Gastroesophageal sphincter (tissue), 4 donors: ENCODE measurements around the gene STT3B. TPM values are rescaled to one million over a fixed set of nuclear protein-coding genes. Genes with fewer than 3 reads are reported as not detected.

Experiments used
- ATAC-seq: fragments of 150-250 bp; one replicate; pipeline ENCODE4 v1.9.1; 2016; ENCODE audit warnings: mild to moderate bottlenecking, moderate library complexity
- H3K27ac ChIP-seq, 4 donors: fragments of 200-600 bp; sonication (generic) in 3 of 4; 1 replicate in 3 of 4; 2 replicates in 1 of 4; pipeline ENCODE4 v1.5.1; 2016 to 2019
- H3K27me3 ChIP-seq: fragments of 200-600 bp; sonication (generic); one replicate; pipeline ENCODE4 v1.5.1; 2019
- H3K36me3 ChIP-seq, 2 donors: fragments of 200-600 bp; sonication (generic); one replicate each; pipeline ENCODE4 v1.5.1; 2019; ENCODE audit warnings: control low read depth in 1 of 2
- H3K4me1 ChIP-seq, 3 donors: fragments of 200-600 bp; sonication (generic); 1 replicate in 2 of 3; 2 replicates in 1 of 3; pipeline ENCODE4 v1.5.1; 2016 to 2019; ENCODE audit warnings: control low read depth in 2 of 3
- H3K4me3 ChIP-seq, 2 donors: fragments of 200-600 bp; sonication (generic); one replicate each; pipeline ENCODE4 v1.5.1; 2019; ENCODE audit warnings: mild to moderate bottlenecking in 1 of 2, moderate library complexity in 1 of 2
- H3K9me3 ChIP-seq, 3 donors: fragments of 200-600 bp; sonication (generic); one replicate each; pipeline ENCODE4 v1.5.1; 2017 to 2019; ENCODE audit warnings: control low read depth in 2 of 3
- EP300 ChIP-seq: sonication (generic); formaldehyde crosslinking; IDR thresholded peaks from one replicate; pipeline ENCODE4 v1.6.1; 2017; ENCODE audit warnings: antibody characterized with exemption, mild to moderate bottlenecking
- POLR2A ChIP-seq, 2 donors: fragments of 450-650 bp; IDR thresholded peaks; one replicate each; pipeline ENCODE4 v1.6.1; 2017; ENCODE audit warnings: antibody characterized with exemption in 2 of 2, mild to moderate bottlenecking in 2 of 2, moderate library complexity in 1 of 2
- POLR2AphosphoS5 ChIP-seq: sonication (generic); formaldehyde crosslinking; IDR thresholded peaks from one replicate; pipeline ENCODE4 v1.6.1; 2017; ENCODE audit warnings: antibody characterized with exemption
- WGBS, 2 donors: methylation state at CpG; one replicate each; pipeline ENCODE4 v1.1.5; 2018; ENCODE audit warnings: low coverage in 1 of 2; 5-methylcytosine and 5-hydroxymethylcytosine counted together
- total RNA-seq, 4 donors: library from RNA; depleted of rRNA; stranded (reverse); fragments of >200 nt; gene quantifications; one replicate each; pipeline ENCODE4 v1.1.0, GENCODE V29; 2016
- TF ChIP-seq, protein P1 (sequence below), 4 experiments: fragments of 200-600 bp in 2 of 4; fragments of 450-650 bp in 2 of 4; sonication (generic) in 1 of 4; IDR thresholded peaks; one replicate each; pipeline ENCODE4 v1.5.1; 2017 to 2019; ENCODE audit warnings: antibody characterized with exemption in 4 of 4, mild to moderate bottlenecking in 2 of 4, moderate library complexity in 2 of 4

The STT3B gene
- total RNA-seq, 4 donors from 2014 or later, result 75.4 to 107 (median 94.1) TPM

DNA sequence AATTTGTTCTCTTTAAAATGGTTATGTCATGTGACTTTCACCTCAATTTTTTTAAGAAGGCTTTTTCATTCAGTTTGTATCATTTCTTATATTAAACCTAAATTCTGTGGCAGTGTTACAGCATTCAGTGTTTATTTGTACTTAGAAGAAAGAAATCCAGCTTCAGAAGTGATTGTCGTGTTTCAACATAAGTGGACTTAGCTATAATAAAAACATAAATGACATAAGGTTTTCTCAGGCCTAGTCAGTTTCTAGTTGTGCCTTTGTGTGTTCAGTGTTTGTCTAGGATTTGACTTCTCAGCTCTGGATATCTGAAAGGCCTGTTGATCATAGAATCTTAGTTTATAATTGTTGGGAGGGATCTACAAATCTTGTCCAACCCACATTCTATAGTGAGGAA lies 80.5 kb downstream of the STT3B start:
- Histone ChIP-seq H3K36me3 (no peaks in the 10 kb centered on the region), H3K27me3 (no peaks in the 10 kb centered on the region), H3K4me1 (peaks cover 0 to 22% (median 0%) of the 10 kb centered on the region in 3 donors), H3K4me3 (no peak overlapping the region), H3K27ac (no peak overlapping the region), H3K9me3 (no peaks in the 10 kb centered on the region)
- TF ChIP-seq EP300 (no peak), POLR2A (IDR thresholded peaks at IDR 0.05) (no peak)
- TF ChIP-seq, protein P1, sequence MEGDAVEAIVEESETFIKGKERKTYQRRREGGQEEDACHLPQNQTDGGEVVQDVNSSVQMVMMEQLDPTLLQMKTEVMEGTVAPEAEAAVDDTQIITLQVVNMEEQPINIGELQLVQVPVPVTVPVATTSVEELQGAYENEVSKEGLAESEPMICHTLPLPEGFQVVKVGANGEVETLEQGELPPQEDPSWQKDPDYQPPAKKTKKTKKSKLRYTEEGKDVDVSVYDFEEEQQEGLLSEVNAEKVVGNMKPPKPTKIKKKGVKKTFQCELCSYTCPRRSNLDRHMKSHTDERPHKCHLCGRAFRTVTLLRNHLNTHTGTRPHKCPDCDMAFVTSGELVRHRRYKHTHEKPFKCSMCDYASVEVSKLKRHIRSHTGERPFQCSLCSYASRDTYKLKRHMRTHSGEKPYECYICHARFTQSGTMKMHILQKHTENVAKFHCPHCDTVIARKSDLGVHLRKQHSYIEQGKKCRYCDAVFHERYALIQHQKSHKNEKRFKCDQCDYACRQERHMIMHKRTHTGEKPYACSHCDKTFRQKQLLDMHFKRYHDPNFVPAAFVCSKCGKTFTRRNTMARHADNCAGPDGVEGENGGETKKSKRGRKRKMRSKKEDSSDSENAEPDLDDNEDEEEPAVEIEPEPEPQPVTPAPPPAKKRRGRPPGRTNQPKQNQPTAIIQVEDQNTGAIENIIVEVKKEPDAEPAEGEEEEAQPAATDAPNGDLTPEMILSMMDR (IDR thresholded peaks at IDR 0.05), result no peak
- no peak for ATAC-seq
- WGBS, 2 donors, result 79 to 90% methylated on average over 1 of the region's 1 CpG

DNA sequence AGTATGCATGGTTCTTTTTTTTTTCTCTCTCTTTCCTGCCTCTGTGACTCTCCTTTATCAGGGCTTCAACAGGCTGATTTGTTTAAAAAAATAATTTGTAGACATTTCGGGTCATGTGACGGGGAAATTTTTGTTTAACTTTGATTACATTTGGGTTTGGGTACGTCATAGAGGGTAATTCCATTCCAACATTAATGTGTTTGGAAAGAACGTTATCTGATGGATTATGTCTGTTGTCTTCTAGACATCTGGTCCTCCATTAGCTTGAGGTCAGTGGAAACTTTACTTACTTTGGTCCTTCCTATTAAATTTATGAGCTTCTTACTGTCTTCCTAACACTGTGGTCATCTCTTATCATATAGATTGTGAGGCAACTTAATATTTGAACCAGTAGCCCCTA lies 80.9 kb downstream of the STT3B start:
- no peaks in the 10 kb centered on the region for H3K36me3 ChIP-seq
- H3K27ac ChIP-seq, result no peak overlapping the region
- no peak for ATAC-seq
- no peaks in the 10 kb centered on the region for H3K9me3 ChIP-seq
- no peak overlapping the region for H3K4me3 ChIP-seq
- 83 to 86% methylated on average over 4 of the region's 4 CpGs for WGBS, 2 donors
- H3K4me1 ChIP-seq, result peaks cover 0 to 22% (median 0%) of the 10 kb centered on the region in 3 donors
- H3K27me3 ChIP-seq, result no peaks in the 10 kb centered on the region
- TF ChIP-seq POLR2AphosphoS5 (no peak), EP300 (no peak), POLR2A (IDR thresholded peaks at IDR 0.05) (no peak)
- TF ChIP-seq, protein P1 (IDR thresholded peaks at IDR 0.05), result no peak

DNA sequence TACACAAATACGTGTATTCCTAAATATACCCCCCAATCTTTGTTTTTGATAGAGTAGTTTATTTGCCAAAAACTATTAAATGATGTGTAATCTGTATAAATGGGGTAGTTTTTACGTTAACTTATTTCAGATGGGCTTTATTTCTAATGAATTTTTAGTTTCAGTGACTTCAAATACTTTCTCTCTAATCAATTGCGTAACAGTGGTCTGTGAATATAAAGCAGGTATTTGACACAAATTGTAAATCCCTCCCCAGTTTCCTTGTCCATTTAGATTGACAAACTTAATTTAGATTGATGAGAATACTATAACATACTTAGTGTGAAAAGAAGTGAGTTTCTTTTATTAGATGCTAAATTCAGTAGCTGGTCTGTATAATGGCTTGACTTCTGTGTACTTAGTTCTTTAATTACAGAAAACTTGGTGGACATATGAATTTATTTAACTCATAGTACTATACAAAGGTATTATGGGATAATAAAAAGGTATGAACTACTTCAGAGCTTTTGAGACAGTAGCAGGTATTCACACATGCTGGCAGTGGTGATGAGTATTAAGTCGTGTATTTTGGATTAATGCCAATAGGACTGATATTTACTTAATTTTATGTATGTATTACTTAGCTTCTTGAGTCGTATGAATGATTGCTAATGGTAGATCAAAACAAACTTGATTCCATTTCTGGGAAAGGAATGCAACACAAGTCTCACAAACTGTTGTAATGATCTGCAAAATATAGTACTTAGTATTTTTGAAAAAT lies 81.6 kb downstream of the STT3B start:
- TF ChIP-seq POLR2A (IDR thresholded peaks at IDR 0.05) (no peak), POLR2AphosphoS5 (no peak)
- TF ChIP-seq, protein P1 (IDR thresholded peaks at IDR 0.05), result no peak
- Histone ChIP-seq H3K4me3 (no peak overlapping the region), H3K27me3 (no peaks in the 10 kb centered on the region), H3K4me1 (peaks cover 0 to 22% (median 0%) of the 10 kb centered on the region in 3 donors), H3K36me3 (peaks cover 0 to 3% of the 10 kb centered on the region in 2 donors), H3K27ac (no peak overlapping the region), H3K9me3 (no peaks in the 10 kb centered on the region)
- ATAC-seq, result no peak
- 74 to 78% methylated on average over 5 of the region's 5 CpGs for WGBS, 2 donors

DNA sequence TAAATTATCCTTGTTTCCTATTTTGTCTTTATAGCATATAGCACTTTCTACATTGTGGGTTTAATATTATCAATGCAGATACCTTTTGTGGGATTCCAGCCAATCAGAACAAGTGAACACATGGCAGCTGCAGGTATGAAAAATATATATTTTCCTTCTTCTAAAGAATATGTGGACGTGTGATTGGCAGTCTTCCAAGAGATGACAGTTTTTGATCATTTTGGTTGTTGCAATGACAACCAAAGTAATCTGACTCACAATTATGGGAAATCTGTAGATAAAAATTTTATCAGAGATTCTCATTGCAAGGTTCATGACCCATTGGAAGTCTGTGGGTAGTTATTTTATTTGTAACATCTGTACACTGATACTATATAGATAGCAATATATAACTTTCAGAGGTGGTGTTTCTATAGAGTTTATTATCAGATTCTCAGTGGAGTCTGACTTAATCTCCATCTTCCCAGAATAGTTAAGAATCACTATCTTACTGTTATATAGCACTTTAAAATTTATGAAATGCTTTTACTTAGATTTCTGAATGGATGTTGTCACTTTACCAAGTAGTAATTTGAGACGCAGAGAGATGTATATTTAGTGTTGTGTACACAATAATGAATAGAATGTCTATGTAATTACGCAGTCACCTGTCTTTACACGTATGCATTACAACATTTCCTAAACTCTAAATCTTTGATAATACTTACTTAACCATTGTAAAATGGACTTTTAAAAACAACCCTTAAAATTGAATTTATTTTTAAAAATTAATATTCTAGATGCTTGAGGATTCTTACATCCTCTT lies 82.5 kb downstream of the STT3B start:
- 77 to 89% methylated on average over 4 of the region's 4 CpGs for WGBS, 2 donors
- no peaks in the 10 kb centered on the region for H3K27me3 ChIP-seq
- TF ChIP-seq EP300 (no peak), POLR2A (IDR thresholded peaks at IDR 0.05) (no peak), POLR2AphosphoS5 (no peak)
- TF ChIP-seq, protein P1 (IDR thresholded peaks at IDR 0.05), result no peak
- ATAC-seq, result no peak
- no peak overlapping the region for H3K27ac ChIP-seq
- peaks cover 0 to 9% of the 10 kb centered on the region in 2 donors for H3K36me3 ChIP-seq
- H3K4me3 ChIP-seq, result no peak overlapping the region
- H3K9me3 ChIP-seq, result no peaks in the 10 kb centered on the region
- peaks cover 0 to 14% (median 0%) of the 10 kb centered on the region in 3 donors for H3K4me1 ChIP-seq
